Caco-2 (cell line): ENCODE data around the gene TEKTIP1. TPM values are rescaled to one million over a fixed set of nuclear protein-coding genes. Genes with fewer than 3 reads are reported as not detected.

ENCODE experiments used
- BruUV-seq: library from RNA; stranded (reverse); fragments of 400-500 nt; replicated peaks from 2 replicates; lab custom pipeline; 2021; lab: Mats Ljungman, UMichigan
- CTCF ChIA-PET: fragments of 300-600 bp; sonication (Branson Sonifier 250); formaldehyde crosslinking; loops from one replicate; lab custom pipeline; 2022; ENCODE audit warnings: antibody characterized with exemption; lab: Charles Lee
- POLR2A ChIA-PET: fragments of 300-600 bp; sonication (Branson Sonifier 250); formaldehyde crosslinking; loops from one replicate; lab custom pipeline; 2022; ENCODE audit warnings: antibody characterized with exemption; lab: Charles Lee
- DNase-seq, 2 experiments: peaks; one replicate each; pipeline versions ENCODE4 v3.0.0 to v3.0.0-alpha.2; 2020 to 2022
- H3K27me3 ChIP-seq: replicated peaks from 2 replicates; pipeline ENCODE4 v1.6.0; 2011; ENCODE audit warnings: low read length; ENCODE audit not compliant: control insufficient read depth, insufficient read depth
- H3K36me3 ChIP-seq: 2 replicates; pipeline ENCODE4 v1.5.1; 2011; ENCODE audit warnings: low read length; ENCODE audit not compliant: control insufficient read depth, insufficient read depth
- H3K4me1 ChIP-seq: fragments of 250-450 bp; sonication (Bioruptor Pico); 2 replicates; pipeline ENCODE4 v1.5.1; 2020; ENCODE audit warnings: mild to moderate bottlenecking
- H3K4me3 ChIP-seq: 2 replicates; pipeline ENCODE4 v1.5.1; 2011; ENCODE audit warnings: low read depth, mild to moderate bottlenecking, control low read depth, low read length
- H3K9me3 ChIP-seq: fragments of 250-450 bp; sonication (Bioruptor Pico); 2 replicates; pipeline ENCODE4 v1.5.1; 2020; ENCODE audit warnings: mild to moderate bottlenecking, moderate library complexity
- H3K27ac Mint-ChIP-seq: one replicate; pipeline ENCODE4 v1.8.0; 2022; ENCODE audit warnings: mixed read lengths; ENCODE audit not compliant: unreplicated experiment
- H3K27me3 Mint-ChIP-seq: one replicate; pipeline ENCODE4 v1.8.0; 2022; ENCODE audit warnings: mixed read lengths; ENCODE audit not compliant: insufficient read depth, unreplicated experiment
- H3K36me3 Mint-ChIP-seq: one replicate; pipeline ENCODE4 v1.8.0; 2022; ENCODE audit warnings: mild to moderate bottlenecking, mixed read lengths; ENCODE audit not compliant: insufficient read depth, unreplicated experiment
- H3K4me1 Mint-ChIP-seq: one replicate; pipeline ENCODE4 v1.8.0; 2022; ENCODE audit warnings: low read depth, mixed read lengths; ENCODE audit not compliant: unreplicated experiment
- H3K4me3 Mint-ChIP-seq: one replicate; pipeline ENCODE4 v1.8.0; 2022; ENCODE audit warnings: mild to moderate bottlenecking, moderate library complexity, mixed read lengths; ENCODE audit not compliant: unreplicated experiment
- H3K9me3 Mint-ChIP-seq: one replicate; pipeline ENCODE4 v1.8.0; 2022; ENCODE audit warnings: mixed read lengths; ENCODE audit not compliant: unreplicated experiment
- intact Hi-C: fragments of 100-400 bp; cut with micrococcal nuclease; formaldehyde crosslinking; loops from one replicate; pipeline ENCODE4 v1.10.0; 2022; ENCODE audit not compliant: unreplicated experiment
- total RNA-seq: library from RNA; stranded (reverse); gene quantifications from 2 replicates; pipeline ENCODE4 v1.2.3, GENCODE V29; 2022
- TF ChIP-seq, protein P1 (sequence below), 2 experiments: fragments of 200-600 bp in 1 of 2; IDR thresholded peaks; 1 replicate in 1 of 2; 2 replicates in 1 of 2; pipeline versions ENCODE4 v1.5.1 to v1.8.0; 2011 to 2022; ENCODE audit warnings: antibody characterized with exemption in 1 of 2, control low read depth in 1 of 2, inconsistent platforms in 1 of 2, low read depth in 1 of 2, low read length in 1 of 2, mild to moderate bottlenecking in 1 of 2, moderate library complexity in 1 of 2; ENCODE audit not compliant: insufficient read depth in 1 of 2, severe bottlenecking in 1 of 2, unreplicated experiment in 1 of 2

TEKTIP1 gene
- total RNA-seq, 1 experiment from 2014 or later: 1.5 TPM

DNA sequence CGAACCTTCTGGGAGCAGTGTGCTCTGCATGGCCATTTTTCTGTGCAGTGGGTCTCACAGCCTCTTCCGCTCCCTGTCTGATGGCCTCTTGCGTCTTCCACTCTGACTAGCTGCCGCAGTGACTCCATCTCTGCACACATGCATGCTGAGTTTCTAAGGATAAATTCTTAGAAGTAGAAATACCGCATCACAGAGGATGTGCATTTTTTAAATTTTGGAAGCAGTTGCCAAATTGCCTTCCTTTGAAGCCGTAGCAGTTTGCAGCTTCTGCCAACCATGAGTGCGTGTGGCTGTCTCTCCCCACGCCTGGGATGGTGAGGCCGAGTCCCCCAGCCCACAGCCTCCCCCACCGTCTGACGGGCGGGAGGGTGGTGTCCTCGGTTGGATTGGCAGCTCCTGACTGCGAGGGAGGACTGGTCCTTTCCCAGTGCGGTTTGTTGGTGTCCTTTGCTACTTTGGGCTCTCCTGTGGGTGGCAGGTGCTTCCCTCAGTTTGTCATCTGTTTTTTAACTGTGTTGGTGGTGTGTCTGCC, 23.0 kb upstream of the TEKTIP1 start:
- H3K4me1 Mint-ChIP-seq: peaks cover 4% of the 10 kb centered on the region
- no peaks in the 10 kb centered on the region for H3K9me3 ChIP-seq
- TF ChIP-seq, protein P1, sequence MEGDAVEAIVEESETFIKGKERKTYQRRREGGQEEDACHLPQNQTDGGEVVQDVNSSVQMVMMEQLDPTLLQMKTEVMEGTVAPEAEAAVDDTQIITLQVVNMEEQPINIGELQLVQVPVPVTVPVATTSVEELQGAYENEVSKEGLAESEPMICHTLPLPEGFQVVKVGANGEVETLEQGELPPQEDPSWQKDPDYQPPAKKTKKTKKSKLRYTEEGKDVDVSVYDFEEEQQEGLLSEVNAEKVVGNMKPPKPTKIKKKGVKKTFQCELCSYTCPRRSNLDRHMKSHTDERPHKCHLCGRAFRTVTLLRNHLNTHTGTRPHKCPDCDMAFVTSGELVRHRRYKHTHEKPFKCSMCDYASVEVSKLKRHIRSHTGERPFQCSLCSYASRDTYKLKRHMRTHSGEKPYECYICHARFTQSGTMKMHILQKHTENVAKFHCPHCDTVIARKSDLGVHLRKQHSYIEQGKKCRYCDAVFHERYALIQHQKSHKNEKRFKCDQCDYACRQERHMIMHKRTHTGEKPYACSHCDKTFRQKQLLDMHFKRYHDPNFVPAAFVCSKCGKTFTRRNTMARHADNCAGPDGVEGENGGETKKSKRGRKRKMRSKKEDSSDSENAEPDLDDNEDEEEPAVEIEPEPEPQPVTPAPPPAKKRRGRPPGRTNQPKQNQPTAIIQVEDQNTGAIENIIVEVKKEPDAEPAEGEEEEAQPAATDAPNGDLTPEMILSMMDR (IDR thresholded peaks at IDR 0.05; ENCODE audit: insufficient read depth in 1 of 2, low read depth in 1 of 2, low read length in 1 of 2, severe bottlenecking in 1 of 2, unreplicated experiment in 1 of 2): no peak
- peaks cover 29% of the 10 kb centered on the region for H3K36me3 Mint-ChIP-seq
- no peak overlapping the region for H3K4me3 ChIP-seq
- intact Hi-C loops: no loop called here
- no peaks in the 10 kb centered on the region for H3K4me1 ChIP-seq
- no peaks in the 10 kb centered on the region for H3K27me3 ChIP-seq
- no peak overlapping the region for H3K4me3 Mint-ChIP-seq
- no peak overlapping the region for H3K27ac Mint-ChIP-seq
- H3K36me3 ChIP-seq: no peaks in the 10 kb centered on the region; the same call in 1 of the 2 replicates
- POLR2A ChIA-PET: interaction anchor here (0.6 kb wide), 1 partner anchor 88 kb away, joined by 8 read pairs; no protein-coding TSS in a partner anchor
- no peaks in the 10 kb centered on the region for H3K27me3 Mint-ChIP-seq
- H3K9me3 Mint-ChIP-seq: no peaks in the 10 kb centered on the region
- CTCF ChIA-PET: no interaction called here
- no peak for DNase-seq
- BruUV-seq: no TSS peak

DNA sequence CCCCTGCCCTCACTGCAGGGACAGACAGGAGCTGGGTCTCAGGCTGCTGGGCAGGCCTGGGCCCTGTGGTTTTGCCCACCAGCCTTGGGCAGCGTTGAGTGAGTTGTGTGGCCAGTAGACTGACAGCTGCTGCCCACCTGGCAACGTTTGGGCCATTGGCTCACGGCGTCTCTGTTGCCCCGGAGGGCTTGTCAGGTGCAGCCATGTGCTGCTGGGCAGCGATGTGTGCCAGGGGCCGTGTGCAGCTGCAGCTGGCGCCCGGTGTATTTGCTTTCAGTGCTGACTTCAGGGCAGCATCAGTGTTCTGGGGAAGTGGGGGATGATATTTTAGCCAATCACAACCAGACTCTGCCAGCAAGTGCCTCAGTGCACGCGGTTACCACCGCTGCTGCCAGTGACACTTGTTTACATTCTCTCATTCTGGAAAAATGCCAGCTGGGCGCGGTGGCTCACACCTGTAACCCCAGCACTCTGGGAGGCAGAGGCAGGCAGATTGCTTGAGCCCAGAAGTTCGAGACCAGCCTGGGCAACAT, 22.2 kb upstream of the TEKTIP1 start:
- no peaks in the 10 kb centered on the region; the same call in 1 of the 2 replicates for H3K36me3 ChIP-seq
- H3K4me1 ChIP-seq: no peaks in the 10 kb centered on the region
- Mint-ChIP-seq H3K27ac (no peak overlapping the region), H3K9me3 (no peaks in the 10 kb centered on the region), H3K4me1 (peaks cover 6% of the 10 kb centered on the region), H3K4me3 (no peak overlapping the region), H3K27me3 (no peaks in the 10 kb centered on the region), H3K36me3 (peaks cover 31% of the 10 kb centered on the region)
- TF ChIP-seq, protein P1 (IDR thresholded peaks at IDR 0.05; ENCODE audit: insufficient read depth in 1 of 2, low read depth in 1 of 2, low read length in 1 of 2, severe bottlenecking in 1 of 2, unreplicated experiment in 1 of 2): no peak
- H3K9me3 ChIP-seq: no peaks in the 10 kb centered on the region
- POLR2A ChIA-PET: no interaction called here
- no peaks in the 10 kb centered on the region for H3K27me3 ChIP-seq
- no TSS peak for BruUV-seq
- no peak overlapping the region for H3K4me3 ChIP-seq
- no peak for DNase-seq
- CTCF ChIA-PET: no interaction called here
- intact Hi-C loops: no loop called here

DNA sequence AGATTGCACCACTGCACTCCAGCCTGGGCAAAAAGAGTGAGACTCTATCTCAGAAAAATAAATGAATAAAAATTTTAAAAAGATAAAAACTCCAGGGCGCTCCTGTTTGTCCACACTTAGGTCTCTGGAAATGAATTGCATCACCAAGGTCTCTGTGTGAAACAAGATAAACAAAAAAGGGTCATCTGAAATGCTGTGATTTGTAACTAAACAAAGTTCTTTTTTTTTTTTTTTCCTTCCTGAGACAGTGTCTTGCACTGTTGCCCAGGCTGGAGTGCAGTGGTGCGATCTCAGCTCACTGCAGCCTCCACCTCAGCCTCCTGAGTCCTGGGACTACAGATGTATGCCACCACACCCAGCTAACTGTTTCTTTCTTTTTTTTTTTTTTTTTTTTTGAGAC, 21.3 kb upstream of the TEKTIP1 start:
- intact Hi-C loops: no loop called here
- Mint-ChIP-seq H3K36me3 (peaks cover 37% of the 10 kb centered on the region), H3K27me3 (no peaks in the 10 kb centered on the region), H3K9me3 (no peaks in the 10 kb centered on the region), H3K27ac (no peak overlapping the region), H3K4me1 (peaks cover 6% of the 10 kb centered on the region), H3K4me3 (no peak overlapping the region)
- TF ChIP-seq, protein P1 (IDR thresholded peaks at IDR 0.05; ENCODE audit: insufficient read depth in 1 of 2, low read depth in 1 of 2, low read length in 1 of 2, severe bottlenecking in 1 of 2, unreplicated experiment in 1 of 2): no peak
- CTCF ChIA-PET: no interaction called here
- POLR2A ChIA-PET: no interaction called here
- Histone ChIP-seq H3K4me1 (no peaks in the 10 kb centered on the region), H3K9me3 (no peaks in the 10 kb centered on the region), H3K27me3 (no peaks in the 10 kb centered on the region), H3K4me3 (no peak overlapping the region), H3K36me3 (no peaks in the 10 kb centered on the region)
- DNase-seq: no peak
- no TSS peak for BruUV-seq
